OCI-LY7 (cell line): Measurements from ENCODE around the gene DOCK3. TPM values are rescaled to one million over a fixed set of nuclear protein-coding genes. Genes with fewer than 3 reads are reported as not detected.
A peak's percentile ranks its signal among the peaks of the same experiment; 100 is the strongest.
"Not testable (repeated sequence)": the region's sequence is repeated elsewhere in the genome, so short reads cannot be mapped to it uniquely, and the experiment has no call there.

Experiments
- BruUV-seq: library from RNA; stranded (reverse); fragments of 400-500 nt; replicated peaks from 2 replicates; lab custom pipeline; 2021; lab: Mats Ljungman, UMichigan
- CTCF ChIA-PET: fragments of 300-600 bp; sonication (Branson Sonifier 250); formaldehyde crosslinking; loops from one replicate; lab custom pipeline; 2022; ENCODE audit warnings: antibody characterized with exemption; ENCODE audit not compliant: unreplicated experiment; lab: Charles Lee
- POLR2A ChIA-PET: fragments of 300-600 bp; sonication (Branson Sonifier 250); formaldehyde crosslinking; loops from one replicate; lab custom pipeline; 2022; ENCODE audit warnings: antibody characterized with exemption; lab: Charles Lee
- DNase-seq: peaks from one replicate; pipeline ENCODE4 v3.0.0-alpha.2; 2015; ENCODE audit warnings: low spot score
- H2AFZ ChIP-seq: fragments of 200-600 bp; sonication (generic), shearing (Covaris generic); 2 replicates; pipeline ENCODE4 v1.6.1; 2014; ENCODE audit warnings: mild to moderate bottlenecking, antibody characterized with exemption, low read length, moderate library complexity
- H3K27ac ChIP-seq: fragments of 200-600 bp; sonication (generic); 2 replicates; pipeline ENCODE4 v1.5.1; 2014; ENCODE audit warnings: mixed run types, low read depth, mild to moderate bottlenecking, moderate library complexity, low read length, inconsistent platforms; ENCODE audit not compliant: poor library complexity, severe bottlenecking
- H3K36me3 ChIP-seq: fragments of 200-600 bp; sonication (generic); 2 replicates; pipeline ENCODE4 v1.6.1; 2014; ENCODE audit warnings: mild to moderate bottlenecking, antibody characterized with exemption, low read length, moderate library complexity, mixed read lengths; ENCODE audit not compliant: insufficient read depth
- H3K4me1 ChIP-seq: fragments of 200-600 bp; sonication (generic); 2 replicates; pipeline ENCODE4 v1.5.1; 2014; ENCODE audit warnings: mild to moderate bottlenecking, low read length; ENCODE audit not compliant: insufficient read depth, poor library complexity, severe bottlenecking
- H3K4me2 ChIP-seq: fragments of 200-600 bp; sonication (generic); 2 replicates; pipeline ENCODE4 v1.6.1; 2014; ENCODE audit warnings: mild to moderate bottlenecking, low read length
- H3K4me3 ChIP-seq: fragments of 200-600 bp; sonication (generic); 2 replicates; pipeline ENCODE4 v1.5.1; 2014; ENCODE audit warnings: mild to moderate bottlenecking, low read depth, low read length; ENCODE audit not compliant: poor library complexity, severe bottlenecking
- H3K79me2 ChIP-seq: fragments of 200-600 bp; sonication (generic); 2 replicates; pipeline ENCODE4 v1.6.1; 2016; ENCODE audit warnings: low read depth, mild to moderate bottlenecking, low read length, moderate library complexity, mixed read lengths; ENCODE audit not compliant: insufficient read depth
- H3K9me2 ChIP-seq: fragments of 200-600 bp; sonication (generic); 2 replicates; pipeline ENCODE4 v1.6.1; 2016; ENCODE audit warnings: mild to moderate bottlenecking, low read length, mixed read lengths; ENCODE audit not compliant: insufficient read depth
- H3K9me3 ChIP-seq: fragments of 200-600 bp; sonication (generic); 2 replicates; pipeline ENCODE4 v1.6.1; 2014; ENCODE audit warnings: mild to moderate bottlenecking, mixed run types, low read length, mixed read lengths
- H4K20me1 ChIP-seq: fragments of 200-600 bp; sonication (generic); 2 replicates; pipeline ENCODE4 v1.6.1; 2014; ENCODE audit warnings: mild to moderate bottlenecking, antibody characterized with exemption, low read length, moderate library complexity, mixed read lengths; ENCODE audit not compliant: insufficient read depth
- CTCF ChIP-seq: fragments of 200-600 bp; sonication (generic); conservative IDR thresholded peaks from 2 replicates; pipeline ENCODE4 v1.5.1; 2014; ENCODE audit warnings: mild to moderate bottlenecking, antibody characterized with exemption, low read length, moderate library complexity, mixed read lengths
- EZH2phosphoT487 ChIP-seq: fragments of 200-600 bp; sonication (generic); IDR thresholded peaks from 2 replicates; pipeline ENCODE4 v1.6.1; 2018; ENCODE audit warnings: low read depth, borderline replicate concordance, mild to moderate bottlenecking, mixed run types, antibody characterized with exemption, low read length, moderate library complexity, mixed read lengths
- intact Hi-C: fragments of 100-400 bp; cut with micrococcal nuclease; formaldehyde crosslinking; loops from one replicate; pipeline ENCODE4 v1.10.0; 2022; ENCODE audit not compliant: unreplicated experiment
- total RNA-seq, 2 experiments: library from RNA; depleted of rRNA in 1 of 2; stranded (reverse); fragments of >200 nt in 1 of 2; shearing (Covaris generic) in 1 of 2; gene quantifications; 2 replicates each; pipeline ENCODE4 v1.2.3, GENCODE V29; 2014 to 2022

Gene DOCK3
- total RNA-seq, 2 experiments from 2014 or later = not detected

GRCh38 chr3:50961386-50961785 is 286.7 kb downstream of the DOCK3 start:
- no peak overlapping the region for H3K27ac ChIP-seq
- no peak for TF ChIP-seq CTCF
- TF ChIP-seq EZH2phosphoT487 = no peak
- H3K4me1 ChIP-seq = no peaks in the 10 kb centered on the region
- no peaks in the 10 kb centered on the region for H3K9me2 ChIP-seq
- CTCF ChIA-PET = no interaction called here
- no peak overlapping the region for H2AFZ ChIP-seq
- H3K4me3 ChIP-seq = no peak overlapping the region
- no peak overlapping the region for H3K4me2 ChIP-seq
- BruUV-seq = no TSS peak
- H4K20me1 ChIP-seq = no peaks in the 10 kb centered on the region
- no peaks in the 10 kb centered on the region for H3K79me2 ChIP-seq
- POLR2A ChIA-PET = interaction anchor here (0.6 kb wide), 1 partner anchor 12 kb away, joined by 3 read pairs; no protein-coding TSS in a partner anchor
- intact Hi-C loops = no loop called here
- no peaks in the 10 kb centered on the region for H3K9me3 ChIP-seq
- no peaks in the 10 kb centered on the region for H3K36me3 ChIP-seq
- no peak for DNase-seq

- no peaks in the 10 kb centered on the region for H3K9me2 ChIP-seq
- no peaks in the 10 kb centered on the region for H4K20me1 ChIP-seq
- no peaks in the 10 kb centered on the region for H3K79me2 ChIP-seq
- H3K36me3 ChIP-seq = no peaks in the 10 kb centered on the region
- no peak overlapping the region for H3K27ac ChIP-seq
- H3K9me3 ChIP-seq = no peaks in the 10 kb centered on the region
- peak; percentile 96 for TF ChIP-seq CTCF
- no peak for TF ChIP-seq EZH2phosphoT487
- CTCF ChIA-PET = no interaction called here
- peak; percentile 68 for DNase-seq
- no TSS peak for BruUV-seq
- no peak overlapping the region for H3K4me3 ChIP-seq
- no peak overlapping the region for H2AFZ ChIP-seq
- POLR2A ChIA-PET = no interaction called here
- no peaks in the 10 kb centered on the region for H3K4me1 ChIP-seq
- H3K4me2 ChIP-seq = no peak overlapping the region
- intact Hi-C loops = loop anchor here (2.0 to 10.0 kb wide), 2 partner anchors 357 to 401 kb away; partner anchors contain the start of genes CISH and MAPKAPK3
Observed at GRCh38 chr3:50971487-50971924, 296.8 kb downstream of the DOCK3 start.

- Histone ChIP-seq H3K4me1 (no peaks in the 10 kb centered on the region), H3K79me2 (no peaks in the 10 kb centered on the region), H3K27ac (no peak overlapping the region), H4K20me1 (no peaks in the 10 kb centered on the region), H2AFZ (no peak overlapping the region), H3K9me3 (no peaks in the 10 kb centered on the region), H3K4me2 (no peak overlapping the region), H3K36me3 (no peaks in the 10 kb centered on the region), H3K9me2 (no peaks in the 10 kb centered on the region), H3K4me3 (no peak overlapping the region)
- intact Hi-C loops = loop anchor here (10.0 kb wide), 1 partner anchor 357 kb away; the partner anchor contains the start of genes CISH and MAPKAPK3
- ChIA-PET CTCF (no interaction called here), POLR2A (no interaction called here)
- TF ChIP-seq CTCF = no peak
- no peak for TF ChIP-seq EZH2phosphoT487
- DNase-seq = no peak
- BruUV-seq = no TSS peak
Observed at GRCh38 chr3:50972029-50972428, 297.3 kb downstream of the DOCK3 start.

DNA sequence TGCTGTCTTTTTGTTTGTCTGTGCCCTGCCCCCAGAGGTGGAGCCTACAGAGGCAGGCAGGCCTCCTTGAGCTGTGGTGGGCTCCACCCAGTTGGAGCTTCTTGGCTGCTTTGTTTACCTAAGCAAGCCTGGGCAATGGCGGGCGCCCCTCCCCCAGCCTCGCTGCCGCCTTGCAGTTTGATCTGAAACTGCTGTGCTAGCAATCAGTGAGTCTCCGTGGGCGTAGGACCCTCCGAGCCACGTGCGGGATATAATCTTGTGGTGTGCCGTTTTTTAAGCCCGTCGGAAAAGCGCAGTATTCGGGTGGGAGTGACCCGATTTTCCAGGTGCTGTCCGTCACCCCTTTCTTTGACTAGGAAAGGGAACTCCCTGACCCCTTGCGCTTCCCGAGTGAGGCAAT is 303.9 kb downstream of the DOCK3 start:
- H3K36me3 ChIP-seq, H2AFZ ChIP-seq, H3K9me2 ChIP-seq, H3K4me1 ChIP-seq, H3K9me3 ChIP-seq, H4K20me1 ChIP-seq, BruUV-seq, H3K4me2 ChIP-seq, POLR2A ChIA-PET, H3K4me3 ChIP-seq, CTCF ChIA-PET, H3K79me2 ChIP-seq, H3K27ac ChIP-seq, DNase-seq: not testable (repeated sequence)
- intact Hi-C loops = loop anchor here (10.0 kb wide), 1 partner anchor 364 kb away; the partner anchor contains the start of genes CISH and MAPKAPK3
